GM12878 (cell line): ENCODE measurements around the gene PLEKHA5. TPM values are rescaled to one million over a fixed set of nuclear protein-coding genes. Genes with fewer than 3 reads are reported as not detected.
"Not testable (repeated sequence)": the region's sequence is repeated elsewhere in the genome, so short reads cannot be mapped to it uniquely, and the experiment has no call there.

Source experiments
- ATAC-seq: fragments of 200-7000 bp; cut with Tn5 transposase; 3 replicates; pipeline ENCODE4 v1.9.1; 2020; ENCODE audit warnings: mild to moderate bottlenecking, moderate library complexity
- BruUV-seq: library from RNA; stranded (reverse); fragments of 400-500 nt; replicated peaks from 2 replicates; lab custom pipeline; 2021; lab: Mats Ljungman, UMichigan
- CTCF ChIA-PET: fragments of 300-600 bp; sonication (Branson Sonifier 250); formaldehyde crosslinking; extraction: SDS; loops from one replicate; lab custom pipeline; 2021; ENCODE audit warnings: inconsistent platforms; lab: Yijun Ruan, JAX
- POLR2A ChIA-PET: fragments of 350-600 bp; formaldehyde crosslinking; extraction: SDS; loops from one replicate; lab custom pipeline; 2021; ENCODE audit warnings: inconsistent platforms; lab: Charles Lee
- RAD21 ChIA-PET: fragments of 300-600 bp; sonication (Branson Sonifier 250); formaldehyde crosslinking; loops from one replicate; lab custom pipeline; 2023; ENCODE audit warnings: antibody characterized with exemption; ENCODE audit not compliant: unreplicated experiment; lab: Charles Lee
- SMC1A ChIA-PET: fragments of 300-600 bp; sonication (Branson Sonifier 250); formaldehyde crosslinking; loops from one replicate; lab custom pipeline; 2023; ENCODE audit not compliant: unreplicated experiment, uncharacterized antibody; lab: Charles Lee
- DNase-seq: peaks from one replicate; pipeline ENCODE4 v3.0.0-alpha.2; 2011; ENCODE audit warnings: low read depth, low spot score
- FAIRE-seq: peaks from 3 replicates; lab custom pipeline; 2011; peaks lifted over from hg19 to GRCh38; lab: Jason Lieb, UNC
- H2AFZ ChIP-seq: 2 replicates; pipeline ENCODE4 v1.6.0; 2011; ENCODE audit warnings: low read depth, low read length, control low read depth; ENCODE audit not compliant: control insufficient read depth
- H3K27ac ChIP-seq: 2 replicates; pipeline ENCODE4 v1.5.1; 2011; ENCODE audit warnings: control low read depth; ENCODE audit not compliant: control insufficient read depth, insufficient read depth
- H3K27me3 ChIP-seq, 2 experiments: replicated peaks in 1 of 2; 2 replicates each; pipeline versions ENCODE4 v1.6.0 to v1.6.1; 2011; ENCODE audit warnings: low read length in 1 of 2; ENCODE audit not compliant: control insufficient read depth in 2 of 2, insufficient read depth in 2 of 2
- H3K36me3 ChIP-seq, 2 experiments: 2 replicates each; pipeline ENCODE4 v1.5.1; 2011; ENCODE audit warnings: low read length in 1 of 2; ENCODE audit not compliant: control insufficient read depth in 2 of 2, insufficient read depth in 2 of 2
- H3K4me1 ChIP-seq: 2 replicates; pipeline ENCODE4 v1.6.1; 2011; ENCODE audit warnings: mild to moderate bottlenecking, low read length, moderate library complexity, mixed read lengths; ENCODE audit not compliant: control insufficient read depth, insufficient read depth
- H3K4me2 ChIP-seq: 2 replicates; pipeline ENCODE4 v1.6.0; 2011; ENCODE audit warnings: control low read depth; ENCODE audit not compliant: control insufficient read depth, insufficient read depth
- H3K4me3 ChIP-seq: fragments of 200-600 bp; sonication (generic); 2 replicates; pipeline ENCODE4 v1.5.1; 2016
- H3K79me2 ChIP-seq: 2 replicates; pipeline ENCODE4 v1.6.0; 2011; ENCODE audit warnings: low read length; ENCODE audit not compliant: control insufficient read depth, insufficient read depth
- H3K9ac ChIP-seq: 2 replicates; pipeline ENCODE4 v1.8.0; 2011; ENCODE audit warnings: low read length, control low read depth, mixed read lengths; ENCODE audit not compliant: control insufficient read depth, insufficient read depth
- H3K9me3 ChIP-seq: replicated peaks from 3 replicates; pipeline ENCODE4 v1.5.1; 2011; ENCODE audit warnings: mild to moderate bottlenecking, low read length; ENCODE audit not compliant: control insufficient read depth, insufficient read depth
- H4K20me1 ChIP-seq: 2 replicates; pipeline ENCODE4 v1.6.0; 2011; ENCODE audit not compliant: control insufficient read depth, insufficient read depth
- WGBS: methylation state at CpG from one replicate; pipeline ENCODE4 v1.1.6; 2016; ENCODE audit warnings: low lambda C conversion rate; ENCODE audit not compliant: insufficient replicate concordance, insufficient coverage; ENCODE audit errors: missing lambda C conversion rate; 5-methylcytosine and 5-hydroxymethylcytosine counted together
- in situ Hi-C: fragments of 300-500 bp; cut with MboI; formaldehyde crosslinking; loops from 9 replicates; pipeline ENCODE4 v1.14.3; 2018; ENCODE audit warnings: mixed read lengths
- intact Hi-C: fragments of 100-400 bp; cut with micrococcal nuclease; formaldehyde crosslinking; loops from one replicate; pipeline ENCODE4 v1.14.2; 2022; ENCODE audit not compliant: unreplicated experiment
- polyA plus RNA-seq, 11 experiments: library from polyadenylated mRNA; depleted of rRNA in 4 of 11; unstranded in 6 of 11; stranded (reverse) in 5 of 11; fragments of >200 nt; fragmentation: Nextera tagmentation in 4 of 11; fragmentation: Illumina TruSeq in 1 of 11; extraction: Ambion mirVana in 4 of 11; extraction: Trizol in 1 of 11; gene quantifications; 1 replicate in 1 of 11; 2 replicates in 10 of 11; pipeline versions ENCODE4 v1.2.1 to v1.2.3, GENCODE V29; 2011 to 2016; ENCODE audit warnings: inconsistent platforms in 2 of 11, missing spikeins in 2 of 11, low read depth in 1 of 11
- total RNA-seq, 4 experiments: library from RNA; depleted of rRNA in 3 of 4; stranded (reverse); fragments of >200 nt in 3 of 4; fragmentation: Illumina TruSeq in 1 of 4; extraction: Trizol in 1 of 4; gene quantifications; 2 replicates each; pipeline versions ENCODE4 v1.2.1 to v1.2.3, GENCODE V29; 2013 to 2021
- TF ChIP-seq, protein P1 (sequence below): fragments of 450-650 bp; formaldehyde crosslinking; IDR thresholded peaks from 2 replicates; pipeline ENCODE4 v1.5.0; 2022; ENCODE audit warnings: mild to moderate bottlenecking, missing genetic modification characterization

PLEKHA5 gene
- total and polyA plus RNA-seq, 10 of the 15 experiments (the other 5 are each of a cell fraction or from before 2014, with no cell fraction given), result 0.09 to 0.33 (median 0.18) TPM; not detected in 3

DNA sequence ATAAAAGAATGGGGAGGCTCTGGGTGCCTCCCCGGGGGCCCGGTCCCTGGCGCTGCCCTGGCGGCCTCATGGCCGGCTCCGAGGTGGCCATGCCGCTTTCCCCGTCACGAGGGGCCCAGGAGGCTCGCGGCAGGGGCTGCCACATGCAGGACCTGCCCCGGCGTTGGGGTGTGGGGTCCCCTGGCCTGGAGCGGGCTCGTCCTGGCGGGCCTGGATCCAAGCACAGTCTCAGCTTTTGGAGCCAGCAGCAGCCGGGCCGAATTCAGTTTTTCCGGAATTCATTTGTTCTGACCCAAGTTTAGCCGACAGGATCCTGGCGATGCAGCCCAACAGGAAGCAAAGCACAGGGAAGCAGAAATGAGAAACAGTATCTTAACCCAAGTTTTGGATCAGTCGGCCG, 283.3 kb downstream of the PLEKHA5 start (continued):
- TF ChIP-seq, protein P1, sequence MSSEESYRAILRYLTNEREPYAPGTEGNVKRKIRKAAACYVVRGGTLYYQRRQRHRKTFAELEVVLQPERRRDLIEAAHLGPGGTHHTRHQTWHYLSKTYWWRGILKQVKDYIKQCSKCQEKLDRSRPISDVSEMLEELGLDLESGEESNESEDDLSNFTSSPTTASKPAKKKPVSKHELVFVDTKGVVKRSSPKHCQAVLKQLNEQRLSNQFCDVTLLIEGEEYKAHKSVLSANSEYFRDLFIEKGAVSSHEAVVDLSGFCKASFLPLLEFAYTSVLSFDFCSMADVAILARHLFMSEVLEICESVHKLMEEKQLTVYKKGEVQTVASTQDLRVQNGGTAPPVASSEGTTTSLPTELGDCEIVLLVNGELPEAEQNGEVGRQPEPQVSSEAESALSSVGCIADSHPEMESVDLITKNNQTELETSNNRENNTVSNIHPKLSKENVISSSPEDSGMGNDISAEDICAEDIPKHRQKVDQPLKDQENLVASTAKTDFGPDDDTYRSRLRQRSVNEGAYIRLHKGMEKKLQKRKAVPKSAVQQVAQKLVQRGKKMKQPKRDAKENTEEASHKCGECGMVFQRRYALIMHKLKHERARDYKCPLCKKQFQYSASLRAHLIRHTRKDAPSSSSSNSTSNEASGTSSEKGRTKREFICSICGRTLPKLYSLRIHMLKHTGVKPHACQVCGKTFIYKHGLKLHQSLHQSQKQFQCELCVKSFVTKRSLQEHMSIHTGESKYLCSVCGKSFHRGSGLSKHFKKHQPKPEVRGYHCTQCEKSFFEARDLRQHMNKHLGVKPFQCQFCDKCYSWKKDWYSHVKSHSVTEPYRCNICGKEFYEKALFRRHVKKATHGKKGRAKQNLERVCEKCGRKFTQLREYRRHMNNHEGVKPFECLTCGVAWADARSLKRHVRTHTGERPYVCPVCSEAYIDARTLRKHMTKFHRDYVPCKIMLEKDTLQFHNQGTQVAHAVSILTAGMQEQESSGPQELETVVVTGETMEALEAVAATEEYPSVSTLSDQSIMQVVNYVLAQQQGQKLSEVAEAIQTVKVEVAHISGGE (CRISPR knock-in tag), result no peak

DNA sequence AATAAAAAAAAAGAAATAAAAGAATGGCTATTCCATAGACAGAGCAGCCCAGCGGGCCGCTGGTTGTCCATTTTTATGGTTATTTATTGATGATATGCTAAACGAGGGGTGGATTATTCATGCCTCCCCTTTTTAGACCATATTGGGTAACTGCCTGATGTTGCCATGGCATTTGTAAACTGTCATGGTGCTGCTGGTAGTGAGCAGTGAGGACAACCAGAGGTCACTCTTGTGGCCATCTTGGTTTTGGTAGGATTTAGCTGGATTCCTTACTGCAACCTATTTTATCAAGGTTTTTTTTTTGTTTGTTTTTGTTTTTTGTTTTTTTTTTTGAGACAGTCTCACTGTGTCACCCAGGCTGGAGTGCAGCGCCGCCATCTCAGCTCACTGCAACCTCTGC, 284.0 kb downstream of the PLEKHA5 start:
- CTCF ChIA-PET, result interaction anchor here (0.6 kb wide), 1 partner anchor 128 kb away, joined by 3 read pairs; no protein-coding TSS in a partner anchor
- H3K27ac ChIP-seq, H3K27me3 ChIP-seq, RAD21 ChIA-PET, H4K20me1 ChIP-seq, H3K4me1 ChIP-seq, H3K9ac ChIP-seq, H3K4me3 ChIP-seq, H3K9me3 ChIP-seq, intact Hi-C loops, ATAC-seq, in situ Hi-C loops, H3K4me2 ChIP-seq, H3K36me3 ChIP-seq, DNase-seq, H2AFZ ChIP-seq, FAIRE-seq, BruUV-seq, H3K79me2 ChIP-seq: not testable (repeated sequence)
- WGBS, result 40% methylated on average over 5 of the region's 5 CpGs
- SMC1A ChIA-PET, result interaction anchor here (0.6 to 1.1 kb wide), 2 partner anchors 10 to 801 kb away, joined by 3 to 7 read pairs; no protein-coding TSS in a partner anchor
- POLR2A ChIA-PET, result interaction anchor here (0.6 to 0.7 kb wide), 2 partner anchors 8 to 179 kb away, joined by 3 read pairs; no protein-coding TSS in a partner anchor
